ENCODE data around the gene UBTF.

Gene UBTF

GRCh38 chr17:44213403-44214229 lies 5.9 kb downstream of the UBTF start:
- DNase-seq (ENCODE audit: low spot score), result no peak

- DNase-seq (ENCODE audit: low spot score), result no peak
These were observed 6.7 kb downstream of the UBTF start for GRCh38 chr17:44212507-44213402.

- DNase-seq (ENCODE audit: low spot score), result no peak
These were observed 7.9 kb downstream of the UBTF start for GRCh38 chr17:44211281-44212265.

- peak; percentile 85 for DNase-seq (ENCODE audit: low spot score)
These were observed 8.9 kb downstream of the UBTF start for GRCh38 chr17:44210342-44211192.

- no peak for DNase-seq (ENCODE audit: low spot score)
These were observed 9.6 kb downstream of the UBTF start for GRCh38 chr17:44209786-44210341.

GRCh38 chr17:44207743-44208142 lies 11.7 kb downstream of the UBTF start:
- no peak for DNase-seq (ENCODE audit: low spot score)

GRCh38 chr17:44207319-44207718 lies 12.2 kb downstream of the UBTF start:
- DNase-seq (ENCODE audit: low spot score), result no peak

- DNase-seq (ENCODE audit: low spot score), result no peak
These were observed 12.7 kb downstream of the UBTF start for GRCh38 chr17:44206825-44207155.

- DNase-seq (ENCODE audit: low spot score), result no peak
These were observed 13.3 kb downstream of the UBTF start for GRCh38 chr17:44205962-44206824.

GRCh38 chr17:44204441-44204882 lies 15.0 kb downstream of the UBTF start:
- no peak for DNase-seq (ENCODE audit: low spot score)

- peak; percentile 48 for DNase-seq (ENCODE audit: low spot score)
These were observed 15.6 kb downstream of the UBTF start for GRCh38 chr17:44203731-44204440.

GRCh38 chr17:44202756-44203155 lies 16.7 kb downstream of the UBTF start:
- no peak for DNase-seq (ENCODE audit: low spot score)

- peak; percentile 41 for DNase-seq (ENCODE audit: low spot score)
These were observed 18.9 kb downstream of the UBTF start for GRCh38 chr17:44200478-44201155.

- DNase-seq (ENCODE audit: low spot score), result peak; percentile 97
These were observed 19.7 kb downstream of the UBTF start, which contains the start of gene ATXN7L3 for GRCh38 chr17:44199553-44200477. ATXN7L3 (minus strand) TSS chr17:44199884; CDS start chr17:44198070, 1,814 bp downstream.

GRCh38 chr17:44198721-44199552 lies 20.5 kb downstream of the UBTF start:
- no peak for DNase-seq (ENCODE audit: low spot score)

All from SW480 (cell line).